Muscle of arm (tissue), 14 donors: ENCODE results near the gene LMOD1. TPM values are rescaled to one million over a fixed set of nuclear protein-coding genes. Genes with fewer than 3 reads are reported as not detected.
A peak's percentile ranks its signal among the peaks of the same experiment; 100 is the strongest.
"Not testable (repeated sequence)": the region's sequence is repeated elsewhere in the genome, so short reads cannot be mapped to it uniquely, and the experiment has no call there.

Experiments used
- DNase-seq: peaks from one replicate; pipeline ENCODE4 v3.0.0-alpha.2; 2013
- long read RNA-seq, 11 donors: transcript quantifications; one replicate each; lab custom pipeline, GENCODE V29; 2026
- polyA plus RNA-seq, 12 donors: library from polyadenylated mRNA; unstranded; fragments of 120-200 nt; gene quantifications; one replicate each; pipeline ENCODE4 v1.2.1, GENCODE V29; 2013; ENCODE audit not compliant: insufficient read length in 12 of 12

Gene LMOD1
- 10 to 100 TPM in 11 of 12 donors, not detected in 1; 16.6 to 60.8 (median 31.7) TPM for polyA plus RNA-seq
- long read RNA-seq, donor 1, partial matches to known transcripts, result 236 of 305 reads
- long read RNA-seq, donor 1, other reads (novel, unspliced or antisense), result 69 of 305 reads
- long read RNA-seq, donor 2, partial matches to known transcripts, result 144 of 193 reads
- long read RNA-seq, donor 2, other reads (novel, unspliced or antisense), result 49 of 193 reads
- long read RNA-seq, donor 3, partial matches to known transcripts, result 7 of 7 reads
- long read RNA-seq, donor 3, other reads (novel, unspliced or antisense), result 0 of 7 reads
- long read RNA-seq, donor 4, partial matches to known transcripts, result 7 of 15 reads
- long read RNA-seq, donor 4, other reads (novel, unspliced or antisense), result 8 of 15 reads
- long read RNA-seq, donor 5, partial matches to known transcripts, result 36 of 45 reads
- long read RNA-seq, donor 5, other reads (novel, unspliced or antisense), result 9 of 45 reads
- long read RNA-seq, donor 6, partial matches to known transcripts, result 8 of 8 reads
- long read RNA-seq, donor 6, other reads (novel, unspliced or antisense), result 0 of 8 reads
- long read RNA-seq, donor 7, partial matches to known transcripts, result 11 of 16 reads
- long read RNA-seq, donor 7, other reads (novel, unspliced or antisense), result 5 of 16 reads
- long read RNA-seq, donor 8, partial matches to known transcripts, result 31 of 43 reads
- long read RNA-seq, donor 8, other reads (novel, unspliced or antisense), result 12 of 43 reads
- long read RNA-seq, donor 9, result 0 reads
- long read RNA-seq, donor 10, partial matches to known transcripts, result 31 of 36 reads
- long read RNA-seq, donor 10, other reads (novel, unspliced or antisense), result 5 of 36 reads
- long read RNA-seq, donor 11, partial matches to known transcripts, result 12 of 17 reads
- long read RNA-seq, donor 11, other reads (novel, unspliced or antisense), result 5 of 17 reads

GRCh38 chr1:201946224-201946908 lies at the start of gene LMOD1:
TSS of gene LMOD1 (minus strand) at chr1:201946548. CDS start at chr1:201946340, 208 bp downstream.
- peak; percentile 71 for DNase-seq

GRCh38 chr1:201990427-201990826 lies 44.1 kb upstream of the LMOD1 start:
- no peak for DNase-seq

DNA sequence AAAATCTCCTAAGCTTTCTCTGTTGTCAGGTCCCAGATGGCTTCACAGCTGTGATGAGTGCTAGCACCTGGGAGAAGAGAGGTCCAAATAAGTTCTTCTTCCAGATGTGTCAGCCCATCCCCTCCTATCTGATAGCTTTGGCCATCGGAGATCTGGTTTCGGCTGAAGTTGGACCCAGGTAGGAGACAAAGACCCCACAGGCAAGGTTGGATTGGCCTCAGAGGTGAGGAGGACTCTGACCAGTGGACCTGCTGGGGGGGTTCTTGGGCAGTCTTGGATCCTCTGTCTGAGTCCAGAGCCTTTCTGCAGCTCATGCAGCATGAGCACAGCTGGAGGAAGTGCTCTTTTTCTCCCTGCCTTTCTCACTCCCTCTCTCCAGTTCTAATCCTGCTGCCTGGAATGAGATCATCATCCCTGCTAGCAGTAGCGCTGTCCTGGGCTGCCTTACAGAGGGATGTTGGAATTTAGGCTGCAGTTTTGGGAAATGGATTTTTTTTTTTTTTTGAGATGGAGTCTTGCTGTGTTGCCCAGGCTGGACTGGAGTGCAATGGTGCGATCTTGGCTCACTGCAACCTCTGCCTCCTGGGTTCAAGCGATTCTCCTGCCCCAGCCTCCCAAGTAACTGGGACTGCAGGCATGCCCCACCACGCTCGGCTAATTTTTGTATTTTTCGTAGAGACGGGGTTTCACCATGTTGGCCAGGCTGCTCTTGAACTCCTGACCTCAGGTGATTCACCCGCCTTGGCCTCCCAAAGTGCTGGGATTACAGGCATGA lies 43.2 kb upstream of the LMOD1 start:
- DNase-seq, result no peak

GRCh38 chr1:201988601-201989000 lies 42.3 kb upstream of the LMOD1 start:
- DNase-seq, result no peak

DNA sequence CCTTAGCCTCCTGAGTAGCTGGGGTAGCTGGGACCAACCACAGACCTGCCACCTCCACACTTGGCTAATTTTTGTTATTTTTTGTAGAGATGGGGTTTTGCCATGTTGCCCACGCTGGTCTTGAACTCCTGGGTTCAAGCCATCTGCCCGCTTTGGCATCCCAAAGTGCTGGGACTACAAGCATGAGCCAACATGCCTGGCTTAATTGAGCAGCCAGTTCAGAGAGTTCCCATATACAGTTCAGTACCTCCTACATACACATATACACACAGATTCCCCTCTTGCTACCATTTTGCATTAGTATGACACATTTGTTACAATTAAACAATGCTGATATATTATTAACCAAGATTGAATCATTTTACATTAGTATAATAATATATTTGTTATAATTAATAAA lies 39.0 kb upstream of the LMOD1 start:
- DNase-seq, result no peak

DNA sequence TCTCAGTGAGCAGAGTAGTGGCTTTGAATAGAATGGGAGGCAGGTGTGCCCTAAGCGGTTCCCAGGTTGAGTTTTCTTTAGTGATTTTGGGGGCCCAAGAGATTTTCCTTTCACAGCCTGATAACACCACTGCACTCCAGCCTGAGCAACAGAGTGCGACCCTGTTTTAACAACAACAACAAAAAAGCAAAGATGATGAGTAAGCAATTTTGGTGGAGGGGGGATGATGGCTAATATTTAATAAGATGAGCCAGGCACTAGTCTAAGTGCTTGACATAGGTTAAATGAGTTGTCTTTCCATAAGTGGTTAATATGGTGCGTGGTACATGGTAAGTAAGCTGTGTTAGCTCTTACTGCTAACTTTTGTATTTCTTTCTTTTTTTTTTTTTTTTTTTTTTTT lies 38.1 kb upstream of the LMOD1 start:
- no peak for DNase-seq

GRCh38 chr1:201983380-201983805 lies 37.0 kb upstream of the LMOD1 start:
- DNase-seq, result no peak

GRCh38 chr1:201982623-201983379 lies 36.5 kb upstream of the LMOD1 start, which contains the start of gene RNPEP:
TSS of gene RNPEP (plus strand) at chr1:201982648. CDS start at chr1:201982667, 19 bp downstream.
- peak; percentile 66 for DNase-seq

DNA sequence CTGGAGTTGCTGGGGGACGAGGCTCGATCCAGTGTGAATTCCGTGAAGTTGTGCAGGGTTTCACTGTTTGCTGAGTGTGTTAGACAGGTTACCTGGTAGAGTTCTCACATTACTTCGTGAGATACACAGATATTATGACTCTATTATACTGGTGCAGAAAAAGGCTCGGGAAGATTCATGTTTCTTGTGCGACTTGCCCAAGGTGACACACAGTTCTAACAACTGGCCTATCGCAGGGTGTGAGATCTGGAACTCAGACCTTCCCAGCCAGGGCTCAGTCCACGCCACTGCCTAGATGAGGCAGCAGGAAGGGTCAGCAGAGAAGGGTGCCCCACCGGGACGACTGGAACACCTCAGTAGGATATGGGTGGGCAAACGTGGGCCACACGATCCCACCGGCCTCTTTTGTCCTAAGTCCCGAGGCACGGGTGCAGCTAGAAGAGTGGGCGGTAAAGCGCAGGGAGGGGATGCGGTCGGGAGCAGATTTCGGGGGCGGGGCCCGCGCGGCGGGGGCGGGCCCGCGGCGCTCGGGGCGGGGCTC lies 35.8 kb upstream of the LMOD1 start:
- DNase-seq, result peak; percentile 51

DNA sequence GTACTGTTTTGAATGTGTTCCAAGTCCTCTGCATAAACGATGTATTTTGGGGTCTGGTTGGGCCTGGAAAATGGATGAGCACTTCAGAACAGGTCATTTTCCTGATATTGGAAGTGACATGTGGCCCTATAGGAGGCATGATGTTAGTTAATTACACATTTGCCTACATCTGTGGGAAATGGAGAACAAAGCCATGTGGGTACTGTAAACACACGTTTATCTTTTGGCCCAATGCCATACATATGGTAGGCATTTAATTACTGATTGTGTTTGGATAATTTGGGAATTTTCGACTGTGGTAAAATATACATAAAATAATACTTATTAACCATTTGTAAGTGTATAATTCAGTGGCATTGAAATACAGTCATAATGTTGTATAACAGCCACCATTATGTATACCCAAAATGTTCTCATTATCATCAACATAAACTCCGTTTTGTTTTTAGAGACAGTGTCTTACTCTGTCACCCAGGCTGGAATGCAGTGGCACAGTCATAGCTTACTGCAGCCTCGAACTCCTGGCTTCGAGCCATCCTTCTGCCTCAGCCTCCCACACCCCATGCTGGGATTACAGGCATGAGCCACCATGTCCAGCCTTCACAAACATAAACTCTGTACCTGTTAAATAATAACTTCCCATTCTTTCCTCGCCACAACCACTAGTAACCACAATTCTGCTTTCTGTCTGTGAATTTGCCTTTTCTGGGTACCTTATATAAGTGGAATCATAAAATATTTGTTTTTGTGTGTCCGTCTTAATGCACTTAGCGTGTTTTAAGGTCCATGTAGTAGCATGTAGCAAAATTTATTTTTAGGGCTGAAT lies 24.2 kb upstream of the LMOD1 start:
- DNase-seq, result no peak

GRCh38 chr1:201968202-201968925 lies 22.0 kb upstream of the LMOD1 start:
- DNase-seq, result no peak

- DNase-seq, result no peak
Observed at GRCh38 chr1:201966171-201966570, 19.8 kb upstream of the LMOD1 start.

- DNase-seq, result no peak
Observed at GRCh38 chr1:201964261-201964660, 17.9 kb upstream of the LMOD1 start.

- not testable (repeated sequence) for DNase-seq
Observed at GRCh38 chr1:201962382-201962781, 16.0 kb upstream of the LMOD1 start.

DNA sequence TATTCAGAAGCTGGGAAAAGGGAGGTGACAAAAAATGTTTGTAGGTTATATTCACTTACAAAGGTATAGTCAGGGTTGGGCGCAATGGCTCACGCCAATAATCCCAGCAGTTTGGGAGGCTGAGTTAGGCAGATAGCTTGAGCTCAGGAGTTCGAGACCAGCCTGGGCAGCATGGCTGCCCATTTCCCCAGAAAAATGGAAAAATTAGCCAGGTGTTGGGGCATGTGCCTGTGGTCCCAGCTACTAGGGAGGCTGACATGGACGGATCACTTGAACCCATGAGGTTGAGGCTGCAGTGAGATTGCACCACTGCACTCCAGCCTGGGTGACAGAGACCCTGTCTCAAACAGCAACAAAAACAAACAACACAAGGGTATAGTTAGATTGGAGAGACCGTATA lies 12.0 kb upstream of the LMOD1 start:
- DNase-seq, result no peak

- no peak for DNase-seq
Observed at GRCh38 chr1:201955729-201956143, 9.4 kb upstream of the LMOD1 start.

- DNase-seq, result peak; percentile 98
Observed at GRCh38 chr1:201955009-201955728, 8.8 kb upstream of the LMOD1 start, which contains the start of gene TIMM17A. TSS of gene TIMM17A (plus strand) at chr1:201955503. CDS start at chr1:201955527, 24 bp downstream.
